Measurements from ENCODE around the gene PCSK1N.

- TF ChIP-seq POLR2AphosphoS5 (IDR thresholded peaks at IDR 0.05; ENCODE audit: low read depth, low read length) (no peak), POLR2A (IDR thresholded peaks at IDR 0.05; ENCODE audit: low read depth, low read length) (no peak), TAF1 (IDR thresholded peaks at IDR 0.05; ENCODE audit: low read depth, low read length) (no peak), SPI1 (IDR thresholded peaks at IDR 0.05; ENCODE audit: low read depth, low read length) (no peak), PAX5 (IDR thresholded peaks at IDR 0.05; ENCODE audit: insufficient read depth, low read length, severe bottlenecking) (no peak)
These were observed 48.3 kb upstream of the PCSK1N start for GRCh38 chrX:48883729-48884128.

Measured in GM12891 (cell line).